Measurements from ENCODE around the gene LRRC75A.
"Not testable (repeated sequence)": the region's sequence is repeated elsewhere in the genome, so short reads cannot be mapped to it uniquely, and the experiment has no call there.

Gene LRRC75A

DNA sequence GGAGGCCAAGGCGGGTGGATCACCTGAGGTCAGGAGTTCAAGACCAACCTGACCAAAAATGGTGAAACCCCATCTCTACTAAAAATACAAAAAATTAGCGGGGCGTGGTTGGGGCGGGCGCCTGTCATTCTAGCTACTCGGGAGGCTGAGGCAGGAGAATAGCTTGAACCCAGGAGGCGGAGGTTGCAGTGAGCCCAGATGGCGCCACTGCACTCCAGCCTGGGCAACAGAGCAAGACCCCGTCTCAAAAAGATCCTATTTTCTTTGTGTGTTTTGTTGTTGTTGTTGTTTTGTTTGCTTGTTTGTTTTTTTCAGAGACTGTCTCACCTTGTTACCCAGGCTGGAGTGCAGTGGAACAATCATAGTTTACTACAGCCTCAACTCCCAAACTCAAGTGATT lies 88.1 kb downstream of the LRRC75A start:
- H3K4me3 ChIP-seq (ENCODE audit: low read length); H3K27ac ChIP-seq (ENCODE audit: low read length); H3K27me3 ChIP-seq (ENCODE audit: control insufficient read depth, insufficient read depth, low read length); H3K4me1 ChIP-seq (ENCODE audit: control insufficient read depth, low read depth, low read length); H3K9me3 ChIP-seq (ENCODE audit: control insufficient read depth, low read depth, low read length); H3K9ac ChIP-seq (ENCODE audit: low read length); H3K36me3 ChIP-seq (ENCODE audit: control insufficient read depth, low read depth, low read length): not testable (repeated sequence)

DNA sequence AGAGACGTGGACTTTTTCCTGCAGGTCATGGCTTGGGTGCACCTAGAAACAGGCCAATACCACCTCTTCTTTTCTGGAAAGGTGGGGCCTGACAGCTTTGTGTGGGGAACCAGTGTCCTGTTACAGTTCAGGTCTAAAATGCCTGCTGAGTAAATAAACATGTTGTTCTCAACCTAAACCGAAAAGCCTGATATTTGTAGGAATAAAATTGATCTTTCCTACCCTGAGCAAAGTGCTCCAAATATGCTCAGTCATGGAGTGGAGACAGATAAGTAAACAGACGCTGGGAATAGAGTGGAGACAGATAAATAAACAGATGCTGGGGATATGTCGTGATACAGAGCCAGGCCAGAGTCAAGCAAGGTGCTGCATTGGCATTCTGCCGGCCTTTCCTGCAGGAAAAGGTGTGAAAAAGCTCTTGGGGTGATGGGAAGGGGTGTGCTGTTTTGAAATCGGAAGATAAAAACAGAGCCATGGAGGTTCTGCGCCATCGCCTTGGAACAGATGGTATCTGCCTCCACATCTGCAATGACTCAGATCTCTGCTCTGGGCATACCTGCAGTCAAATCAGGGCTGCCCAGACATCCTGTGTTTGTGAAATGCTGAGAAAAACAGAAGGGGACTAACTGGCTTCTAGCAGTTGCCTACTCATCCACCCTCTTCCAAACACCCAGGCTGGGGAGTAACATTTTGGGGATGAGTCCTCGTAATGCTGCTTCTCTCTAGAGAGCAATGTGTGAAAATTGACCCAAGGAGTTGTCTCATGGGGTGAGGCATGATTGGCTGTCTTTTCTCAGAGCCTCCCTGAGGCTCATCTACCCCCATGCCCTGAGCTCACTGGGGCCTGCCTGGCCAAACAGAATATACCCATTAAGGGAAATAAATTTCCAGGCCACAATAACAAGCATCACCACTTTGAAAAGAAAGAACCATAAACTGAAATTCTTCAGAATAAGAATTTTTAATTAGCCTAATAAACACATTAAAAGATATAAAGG lies 93.4 kb downstream of the LRRC75A start:
- Histone ChIP-seq H3K9me3 (ENCODE audit: control insufficient read depth, low read depth, low read length) (no peaks in the 10 kb centered on the region), H3K9ac (ENCODE audit: low read length) (no peak overlapping the region), H3K4me1 (ENCODE audit: control insufficient read depth, low read depth, low read length) (peaks cover 7% of the 10 kb centered on the region), H3K4me3 (ENCODE audit: low read length) (no peak overlapping the region), H3K27me3 (ENCODE audit: control insufficient read depth, insufficient read depth, low read length) (no peaks in the 10 kb centered on the region), H3K36me3 (ENCODE audit: control insufficient read depth, low read depth, low read length) (no peaks in the 10 kb centered on the region), H3K27ac (ENCODE audit: low read length) (no peak overlapping the region)

DNA sequence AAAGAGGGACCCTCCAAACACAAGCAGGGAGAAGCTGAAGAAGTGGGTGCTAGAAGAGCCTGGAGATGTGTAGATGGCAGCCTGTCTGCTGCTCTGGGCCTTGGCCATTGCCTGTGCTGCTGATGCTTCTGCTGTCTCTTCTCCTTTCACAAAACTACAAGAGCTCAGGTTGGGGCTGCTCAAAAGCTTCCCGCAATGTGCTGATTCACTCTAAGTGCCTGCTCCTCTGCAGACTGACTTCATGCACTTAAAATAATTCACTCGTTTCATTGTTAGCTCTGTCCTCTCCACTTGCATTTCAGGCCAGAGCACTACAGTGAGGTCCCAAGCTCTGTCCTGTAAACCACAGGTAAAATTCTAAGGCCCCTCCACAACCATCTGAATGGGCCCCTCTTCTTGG lies 95.3 kb downstream of the LRRC75A start:
- H3K36me3 ChIP-seq (ENCODE audit: control insufficient read depth, low read depth, low read length); H3K9ac ChIP-seq (ENCODE audit: low read length); H3K27ac ChIP-seq (ENCODE audit: low read length); H3K9me3 ChIP-seq (ENCODE audit: control insufficient read depth, low read depth, low read length); H3K4me3 ChIP-seq (ENCODE audit: low read length); H3K4me1 ChIP-seq (ENCODE audit: control insufficient read depth, low read depth, low read length); H3K27me3 ChIP-seq (ENCODE audit: control insufficient read depth, insufficient read depth, low read length): not testable (repeated sequence)

DNA sequence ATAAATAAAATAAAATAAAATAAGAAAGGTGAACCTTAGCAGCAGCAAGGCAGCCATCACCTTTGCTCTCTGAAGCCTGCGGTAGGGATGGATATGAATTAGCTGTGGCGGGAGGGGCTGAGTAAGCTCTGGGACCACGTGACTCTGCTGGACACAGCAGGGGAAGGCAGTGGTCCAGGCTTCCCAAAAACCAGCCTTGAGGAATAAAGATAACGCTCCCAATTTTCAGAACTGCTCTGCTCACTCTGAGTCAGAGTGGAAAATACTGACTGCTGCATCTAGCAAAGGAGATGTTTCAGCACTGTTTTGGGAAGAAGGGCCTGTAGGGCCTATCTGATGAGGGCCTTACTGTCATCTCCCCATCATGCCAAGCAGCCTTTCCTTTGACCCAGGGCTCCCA lies 96.1 kb downstream of the LRRC75A start:
- H3K4me1 ChIP-seq (ENCODE audit: control insufficient read depth, low read depth, low read length); H3K9ac ChIP-seq (ENCODE audit: low read length); H3K9me3 ChIP-seq (ENCODE audit: control insufficient read depth, low read depth, low read length); H3K4me3 ChIP-seq (ENCODE audit: low read length); H3K36me3 ChIP-seq (ENCODE audit: control insufficient read depth, low read depth, low read length); H3K27ac ChIP-seq (ENCODE audit: low read length); H3K27me3 ChIP-seq (ENCODE audit: control insufficient read depth, insufficient read depth, low read length): not testable (repeated sequence)

DNA sequence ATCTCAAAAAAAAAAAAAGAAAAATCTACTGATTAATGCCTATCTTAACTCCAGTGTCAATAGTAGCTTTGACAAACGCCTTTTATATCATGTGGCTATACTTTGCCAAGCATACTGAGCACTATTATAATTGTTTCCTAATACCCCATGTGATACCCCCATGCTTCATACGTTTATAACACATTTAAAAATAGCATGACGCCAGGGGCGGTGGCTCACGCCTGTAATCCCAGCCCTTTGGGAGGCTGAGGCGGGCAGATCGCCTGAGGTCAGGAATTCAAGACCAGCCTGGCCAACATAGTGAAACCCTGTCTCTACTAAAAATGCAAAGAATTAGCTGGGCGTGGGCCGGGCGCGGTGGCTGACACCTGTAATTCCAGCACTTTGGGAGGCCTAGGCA lies 99.5 kb downstream of the LRRC75A start:
- H3K9me3 ChIP-seq (ENCODE audit: control insufficient read depth, low read depth, low read length); H3K9ac ChIP-seq (ENCODE audit: low read length); H3K4me1 ChIP-seq (ENCODE audit: control insufficient read depth, low read depth, low read length); H3K36me3 ChIP-seq (ENCODE audit: control insufficient read depth, low read depth, low read length); H3K27me3 ChIP-seq (ENCODE audit: control insufficient read depth, insufficient read depth, low read length); H3K27ac ChIP-seq (ENCODE audit: low read length); H3K4me3 ChIP-seq (ENCODE audit: low read length): not testable (repeated sequence)
